Activated B cell treated with CpG ODN at 0.5 μM for 24 hours (primary cell): Measurements from ENCODE around the gene SMIM24. TPM values are rescaled to one million over a fixed set of nuclear protein-coding genes. Genes with fewer than 3 reads are reported as not detected.

ENCODE experiments used
- ATAC-seq: fragments of 200-7000 bp; cut with Tn5 transposase; one replicate; pipeline ENCODE4 v1.10.0; 2021; ENCODE audit warnings: low read depth, mild to moderate bottlenecking, moderate library complexity
- CTCF ChIA-PET: fragments of 350-600 bp; sonication (Branson Sonifier 250); formaldehyde crosslinking; loops from one replicate; lab custom pipeline; 2021; ENCODE audit warnings: antibody characterized with exemption; lab: Charles Lee
- POLR2A ChIA-PET: fragments of 350-600 bp; sonication (Branson Sonifier 250); formaldehyde crosslinking; loops from one replicate; lab custom pipeline; 2021; ENCODE audit warnings: antibody characterized with exemption; lab: Charles Lee
- DNase-seq: peaks from one replicate; pipeline ENCODE4 v3.0.0; 2022
- H3K27ac Mint-ChIP-seq: one replicate; pipeline ENCODE4 v1.8.0; 2020; ENCODE audit warnings: mixed read lengths
- H3K27me3 Mint-ChIP-seq: one replicate; pipeline ENCODE4 v1.8.0; 2021; ENCODE audit warnings: mixed read lengths
- H3K36me3 Mint-ChIP-seq: one replicate; pipeline ENCODE4 v1.8.0; 2021; ENCODE audit warnings: low read depth, mixed read lengths
- H3K4me1 Mint-ChIP-seq: one replicate; pipeline ENCODE4 v1.8.0; 2021; ENCODE audit warnings: mixed read lengths
- H3K4me3 Mint-ChIP-seq: one replicate; pipeline ENCODE4 v1.8.0; 2020; ENCODE audit warnings: mild to moderate bottlenecking, mixed read lengths
- H3K9me3 Mint-ChIP-seq: one replicate; pipeline ENCODE4 v1.8.0; 2020; ENCODE audit warnings: mixed read lengths
- intact Hi-C: fragments of 100-400 bp; cut with micrococcal nuclease; formaldehyde crosslinking; loops from one replicate; pipeline ENCODE4 v1.15.1; 2024
- total RNA-seq: library from RNA; stranded (reverse); gene quantifications from 2 replicates; pipeline ENCODE4 v1.2.3, GENCODE V29; 2022
- TF ChIP-seq, protein P1 (sequence below): fragments of 200-600 bp; IDR thresholded peaks from one replicate; pipeline ENCODE4 v1.8.0; 2022; ENCODE audit warnings: antibody characterized with exemption, mild to moderate bottlenecking

SMIM24 gene
- total RNA-seq, 1 donor from 2014 or later: not detected

DNA sequence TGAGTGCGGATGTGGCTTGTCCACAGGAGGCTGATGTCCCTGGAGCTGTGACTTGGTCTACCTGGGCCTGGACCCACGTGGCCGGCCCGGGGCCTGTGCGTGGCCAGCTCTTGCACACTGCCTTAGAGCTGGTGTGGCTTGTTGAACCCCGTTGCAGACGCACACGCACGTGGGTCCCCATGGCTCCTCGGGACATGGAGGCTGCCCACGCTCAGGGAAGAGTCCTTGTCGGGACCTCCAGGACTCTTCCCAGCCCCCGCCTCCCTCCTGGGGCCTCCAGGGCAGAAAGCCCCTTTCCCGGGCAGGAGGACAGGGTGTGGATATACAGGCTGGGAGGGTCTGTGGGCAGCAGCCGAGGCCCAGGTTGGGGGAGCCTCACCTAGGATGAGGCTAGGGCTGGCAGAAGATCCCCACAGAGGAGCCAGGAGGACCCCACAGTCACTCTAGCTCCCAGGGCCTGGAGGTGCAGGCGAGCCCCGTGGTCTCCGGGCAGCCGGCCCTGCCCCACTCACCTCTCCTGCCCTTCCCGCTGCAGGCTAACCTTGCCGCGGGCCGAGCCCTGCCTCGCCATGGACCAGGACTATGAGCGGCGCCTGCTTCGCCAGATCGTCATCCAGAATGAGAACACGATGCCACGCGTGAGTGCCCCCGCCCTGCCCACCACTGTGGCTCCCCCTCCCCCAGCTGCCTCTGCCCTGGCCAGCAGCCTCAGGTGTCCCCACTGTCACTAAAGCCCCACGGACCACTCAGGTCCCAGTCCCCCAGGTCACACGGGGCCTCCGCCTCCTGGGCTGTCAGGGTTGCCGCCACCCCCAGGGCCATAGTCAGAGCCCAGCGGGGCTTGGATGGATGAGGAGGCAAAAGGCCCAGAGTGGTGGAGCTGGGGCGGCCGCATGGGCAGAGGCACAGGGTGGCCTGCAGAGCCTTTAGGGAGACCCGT, 42.4 kb upstream of the SMIM24 start:
- DNase-seq (no peak), ATAC-seq (no peak)
- TF ChIP-seq, protein P1, sequence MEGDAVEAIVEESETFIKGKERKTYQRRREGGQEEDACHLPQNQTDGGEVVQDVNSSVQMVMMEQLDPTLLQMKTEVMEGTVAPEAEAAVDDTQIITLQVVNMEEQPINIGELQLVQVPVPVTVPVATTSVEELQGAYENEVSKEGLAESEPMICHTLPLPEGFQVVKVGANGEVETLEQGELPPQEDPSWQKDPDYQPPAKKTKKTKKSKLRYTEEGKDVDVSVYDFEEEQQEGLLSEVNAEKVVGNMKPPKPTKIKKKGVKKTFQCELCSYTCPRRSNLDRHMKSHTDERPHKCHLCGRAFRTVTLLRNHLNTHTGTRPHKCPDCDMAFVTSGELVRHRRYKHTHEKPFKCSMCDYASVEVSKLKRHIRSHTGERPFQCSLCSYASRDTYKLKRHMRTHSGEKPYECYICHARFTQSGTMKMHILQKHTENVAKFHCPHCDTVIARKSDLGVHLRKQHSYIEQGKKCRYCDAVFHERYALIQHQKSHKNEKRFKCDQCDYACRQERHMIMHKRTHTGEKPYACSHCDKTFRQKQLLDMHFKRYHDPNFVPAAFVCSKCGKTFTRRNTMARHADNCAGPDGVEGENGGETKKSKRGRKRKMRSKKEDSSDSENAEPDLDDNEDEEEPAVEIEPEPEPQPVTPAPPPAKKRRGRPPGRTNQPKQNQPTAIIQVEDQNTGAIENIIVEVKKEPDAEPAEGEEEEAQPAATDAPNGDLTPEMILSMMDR: no peak
- Mint-ChIP-seq H3K27ac (no peak overlapping the region), H3K9me3 (no peaks in the 10 kb centered on the region), H3K27me3 (no peaks in the 10 kb centered on the region), H3K36me3 (peaks cover 33% of the 10 kb centered on the region), H3K4me1 (peaks cover 22% of the 10 kb centered on the region), H3K4me3 (no peak overlapping the region)
- ChIA-PET POLR2A (no interaction called here), CTCF (no interaction called here)
- intact Hi-C loops: no loop called here

- H3K4me3 Mint-ChIP-seq: no peak overlapping the region
- peaks cover 30% of the 10 kb centered on the region for H3K36me3 Mint-ChIP-seq
- no peaks in the 10 kb centered on the region for H3K9me3 Mint-ChIP-seq
- intact Hi-C loops: no loop called here
- H3K4me1 Mint-ChIP-seq: peaks cover 37% of the 10 kb centered on the region
- ATAC-seq: no peak
- CTCF ChIA-PET: no interaction called here
- POLR2A ChIA-PET: no interaction called here
- DNase-seq: no peak
- TF ChIP-seq, protein P1: no peak
- no peaks in the 10 kb centered on the region for H3K27me3 Mint-ChIP-seq
- H3K27ac Mint-ChIP-seq: no peak overlapping the region
Measured at GRCh38 chr19:3521104-3521445, 40.8 kb upstream of the SMIM24 start.

GRCh38 chr19:3520166-3521103, 40.1 kb upstream of the SMIM24 start:
- Mint-ChIP-seq H3K27ac (no peak overlapping the region), H3K4me3 (no peak overlapping the region), H3K9me3 (no peaks in the 10 kb centered on the region), H3K4me1 (peaks cover 44% of the 10 kb centered on the region), H3K36me3 (peaks cover 30% of the 10 kb centered on the region), H3K27me3 (no peaks in the 10 kb centered on the region)
- intact Hi-C loops: no loop called here
- TF ChIP-seq, protein P1: no peak
- POLR2A ChIA-PET: interaction anchor here (0.6 kb wide), 1 partner anchor 32 kb away, joined by 4 read pairs; no protein-coding TSS in a partner anchor
- CTCF ChIA-PET: no interaction called here
- no peak for ATAC-seq
- DNase-seq: no peak

- Mint-ChIP-seq H3K9me3 (no peaks in the 10 kb centered on the region), H3K4me3 (no peak overlapping the region), H3K36me3 (peaks cover 28% of the 10 kb centered on the region), H3K27me3 (no peaks in the 10 kb centered on the region), H3K27ac (no peak overlapping the region), H3K4me1 (peaks cover 50% of the 10 kb centered on the region)
- intact Hi-C loops: no loop called here
- DNase-seq: no peak
- ATAC-seq: no peak
- ChIA-PET POLR2A (interaction anchor here (0.6 kb wide), 1 partner anchor 331 kb away, joined by 3 read pairs; no protein-coding TSS in a partner anchor), CTCF (no interaction called here)
- TF ChIP-seq, protein P1: no peak
Measured at GRCh38 chr19:3519126-3519525, 38.8 kb upstream of the SMIM24 start.

DNA sequence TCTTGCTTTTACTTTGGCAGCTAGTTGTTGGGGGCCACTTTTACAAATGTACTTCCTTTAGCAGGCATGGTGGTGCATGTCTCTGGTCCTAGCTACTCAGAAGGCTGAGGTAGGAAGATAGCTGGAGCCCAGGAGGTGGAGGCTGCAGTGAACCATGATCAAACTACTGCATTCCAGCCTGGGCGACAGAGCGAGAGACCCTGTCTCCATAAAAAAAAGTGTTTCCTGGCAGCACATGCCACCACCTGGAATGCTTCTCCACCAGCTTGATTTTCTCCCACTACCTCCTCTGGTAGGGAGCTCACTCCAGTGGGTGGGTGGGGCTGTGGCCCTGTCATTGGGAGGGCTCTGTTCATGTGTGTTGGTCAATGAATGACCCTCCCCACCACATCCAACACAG, 38.3 kb upstream of the SMIM24 start:
- Mint-ChIP-seq H3K9me3 (no peaks in the 10 kb centered on the region), H3K27me3 (no peaks in the 10 kb centered on the region), H3K36me3 (peaks cover 25% of the 10 kb centered on the region), H3K4me3 (no peak overlapping the region), H3K27ac (peak overlapping the region; percentile 50), H3K4me1 (peaks cover 52% of the 10 kb centered on the region)
- intact Hi-C loops: no loop called here
- DNase-seq: no peak
- ATAC-seq: no peak
- TF ChIP-seq, protein P1: no peak
- CTCF ChIA-PET: no interaction called here
- POLR2A ChIA-PET: interaction anchor here (0.6 kb wide), 1 partner anchor 332 kb away, joined by 3 read pairs; no protein-coding TSS in a partner anchor
